HepG2 (cell line): ENCODE results near the gene METAP1. TPM values are rescaled to one million over a fixed set of nuclear protein-coding genes. Genes with fewer than 3 reads are reported as not detected.

ENCODE experiments used
- ATAC-seq: fragments of 200-7000 bp; cut with Tn5 transposase; 3 replicates; pipeline ENCODE4 v1.9.1; 2020; ENCODE audit warnings: mild to moderate bottlenecking, moderate library complexity
- BruUV-seq: library from RNA; stranded (reverse); fragments of 400-500 nt; replicated peaks from 2 replicates; lab custom pipeline; 2021; lab: Mats Ljungman, UMichigan
- CTCF ChIA-PET: fragments of 300-600 bp; formaldehyde crosslinking; extraction: SDS; loops from one replicate; lab custom pipeline; 2021; ENCODE audit warnings: low total read pairs, inconsistent platforms, low intra/inter-chr PET ratio; lab: Yijun Ruan, JAX
- POLR2A ChIA-PET: fragments of 350-600 bp; sonication (Branson Sonifier 250); formaldehyde crosslinking; loops from one replicate; lab custom pipeline; 2020; ENCODE audit warnings: antibody characterized with exemption, inconsistent platforms; lab: Yijun Ruan, JAX
- DNase-seq: peaks from one replicate; pipeline ENCODE4 v3.0.0-alpha.2; 2015; ENCODE audit warnings: low spot score
- FAIRE-seq: peaks from 3 replicates; lab custom pipeline; 2011; peaks lifted over from hg19 to GRCh38; lab: Jason Lieb, UNC
- H2AFZ ChIP-seq: one replicate; pipeline ENCODE4 v1.6.1; 2011; ENCODE audit warnings: low read length, inconsistent platforms
- H3K27ac ChIP-seq: fragments of 300-600 bp; 3 replicates; pipeline ENCODE4 v1.8.0; 2011; ENCODE audit warnings: mixed run types, mild to moderate bottlenecking, mixed read lengths, low read length, inconsistent platforms; ENCODE audit not compliant: insufficient read depth; ENCODE audit errors: extremely low read length
- H3K27me3 ChIP-seq, 2 experiments: fragments of 200-600 bp in 1 of 2; 2 replicates in 1 of 2; 3 replicates in 1 of 2; pipeline versions ENCODE4 v1.6.0 to v1.8.0; 2011; ENCODE audit warnings: low read length in 2 of 2, mild to moderate bottlenecking in 2 of 2, moderate library complexity in 2 of 2, inconsistent platforms in 1 of 2; ENCODE audit not compliant: insufficient read depth in 2 of 2, control insufficient read depth in 1 of 2
- H3K36me3 ChIP-seq, 2 experiments: fragments of 200-600 bp in 1 of 2; replicated peaks in 1 of 2; 2 replicates in 1 of 2; 3 replicates in 1 of 2; pipeline versions ENCODE4 v1.5.1 to v1.8.0; 2011; ENCODE audit warnings: low read length in 2 of 2, inconsistent platforms in 1 of 2; ENCODE audit not compliant: insufficient read depth in 2 of 2, control insufficient read depth in 1 of 2
- H3K4me1 ChIP-seq: 2 replicates; pipeline ENCODE4 v1.5.1; 2012; ENCODE audit warnings: low read length, inconsistent platforms; ENCODE audit not compliant: insufficient read depth
- H3K4me2 ChIP-seq: 2 replicates; pipeline ENCODE4 v1.6.0; 2011; ENCODE audit warnings: low read depth, low read length, inconsistent platforms
- H3K4me3 ChIP-seq, 3 experiments: fragments of 200-600 bp in 1 of 3; sonication (generic), shearing (Covaris generic) in 1 of 3; replicated peaks in 1 of 3; 2 replicates each; pipeline ENCODE4 v1.5.1; 2011 to 2016; ENCODE audit warnings: low read length in 3 of 3, inconsistent platforms in 2 of 3, low read depth in 2 of 3, mild to moderate bottlenecking in 2 of 3, control low read depth in 1 of 3, mixed read lengths in 1 of 3; ENCODE audit not compliant: insufficient read depth in 1 of 3
- H3K79me2 ChIP-seq: one replicate; pipeline ENCODE4 v1.6.1; 2011; ENCODE audit warnings: low read length, inconsistent platforms; ENCODE audit not compliant: insufficient read depth
- H3K9ac ChIP-seq: 2 replicates; pipeline ENCODE4 v1.6.0; 2011; ENCODE audit warnings: mild to moderate bottlenecking, low read depth, low read length, inconsistent platforms; ENCODE audit not compliant: insufficient read depth
- H3K9me3 ChIP-seq: 2 replicates; pipeline ENCODE4 v1.5.1; 2012; ENCODE audit warnings: mild to moderate bottlenecking, low read length
- H4K20me1 ChIP-seq: 2 replicates; pipeline ENCODE4 v1.6.0; 2011; ENCODE audit warnings: inconsistent platforms, mild to moderate bottlenecking, low read length, moderate library complexity; ENCODE audit not compliant: insufficient read depth
- GLMP ChIP-seq: sonication (generic); formaldehyde crosslinking; IDR thresholded peaks from 2 replicates; pipeline ENCODE4 v1.9.0; 2021; ENCODE audit warnings: missing genetic modification reagents, mild to moderate bottlenecking, borderline replicate concordance
- HIVEP1 ChIP-seq: sonication (generic); formaldehyde crosslinking; IDR thresholded peaks from 2 replicates; pipeline ENCODE4 v1.4.0; 2020; ENCODE audit warnings: mild to moderate bottlenecking, missing genetic modification reagents
- HMGA1 ChIP-seq: sonication (generic); formaldehyde crosslinking; conservative IDR thresholded peaks from 2 replicates; pipeline ENCODE4 v1.4.0; 2020; ENCODE audit warnings: missing genetic modification reagents
- HNRNPUL1 ChIP-seq: fragments of 200-400 bp; formaldehyde crosslinking; IDR thresholded peaks from 2 replicates; pipeline ENCODE4 v1.6.1; 2017; ENCODE audit warnings: low read depth, mild to moderate bottlenecking, low read length, moderate library complexity
- HOXA9 ChIP-seq: sonication (generic); formaldehyde crosslinking; IDR thresholded peaks from 2 replicates; pipeline ENCODE4 v1.8.1; 2022; ENCODE audit warnings: missing genetic modification reagents, mild to moderate bottlenecking, moderate library complexity, borderline replicate concordance
- MBD4 ChIP-seq: IDR thresholded peaks from 2 replicates; pipeline ENCODE4 v1.6.1; 2012; ENCODE audit warnings: low read length, inconsistent platforms, borderline replicate concordance
- MNT ChIP-seq: fragments of 450-650 bp; IDR thresholded peaks from 2 replicates; pipeline ENCODE4 v1.6.1; 2016
- REXO4 ChIP-seq: sonication (generic); formaldehyde crosslinking; IDR thresholded peaks from 2 replicates; pipeline ENCODE4 v1.8.0; 2022; ENCODE audit warnings: missing genetic modification reagents, mild to moderate bottlenecking, borderline replicate concordance
- SP1 ChIP-seq, 2 experiments: fragments of 450-650 bp in 1 of 2; sonication (generic) in 1 of 2; formaldehyde crosslinking in 1 of 2; IDR thresholded peaks; 2 replicates each; pipeline versions ENCODE4 v1.4.0 to v1.6.1; 2016 to 2020; ENCODE audit warnings: missing genetic modification reagents in 1 of 2
- STAT5B ChIP-seq: sonication (generic); formaldehyde crosslinking; IDR thresholded peaks from 2 replicates; pipeline ENCODE4 v1.4.0; 2020; ENCODE audit warnings: missing genetic modification reagents
- TMF1 ChIP-seq: sonication (generic); formaldehyde crosslinking; IDR thresholded peaks from 2 replicates; pipeline ENCODE4 v1.8.1; 2022; ENCODE audit warnings: low read depth, missing genetic modification reagents
- ZMAT3 ChIP-seq: sonication (generic); formaldehyde crosslinking; conservative IDR thresholded peaks from 2 replicates; pipeline ENCODE4 v1.7.0; 2021; ENCODE audit warnings: missing genetic modification reagents
- ZNF274 ChIP-seq: sonication (generic); formaldehyde crosslinking; IDR thresholded peaks from 2 replicates; pipeline ENCODE4 v1.5.1; 2020; ENCODE audit warnings: mild to moderate bottlenecking, missing genetic modification reagents
- ZNF430 ChIP-seq: sonication (generic); formaldehyde crosslinking; IDR thresholded peaks from 2 replicates; pipeline ENCODE4 v1.9.0; 2021; ENCODE audit warnings: mild to moderate bottlenecking, missing genetic modification reagents
- ZNF44 ChIP-seq: sonication (generic); formaldehyde crosslinking; IDR thresholded peaks from 2 replicates; pipeline ENCODE4 v1.5.1; 2020; ENCODE audit warnings: mild to moderate bottlenecking, missing genetic modification reagents
- ZNF615 ChIP-seq: sonication (generic); formaldehyde crosslinking; IDR thresholded peaks from 2 replicates; pipeline ENCODE4 v1.5.0; 2020; ENCODE audit warnings: mild to moderate bottlenecking, missing genetic modification reagents, borderline replicate concordance
- ZNF646 ChIP-seq: sonication (generic); formaldehyde crosslinking; IDR thresholded peaks from 2 replicates; pipeline ENCODE4 v1.9.0; 2021; ENCODE audit warnings: mild to moderate bottlenecking, missing genetic modification reagents
- WGBS: methylation state at CpG from one replicate; pipeline ENCODE4 v1.1.6; 2017; ENCODE audit warnings: low lambda C conversion rate; 5-methylcytosine and 5-hydroxymethylcytosine counted together
- in situ Hi-C: cut with HindIII; loops from 2 replicates; pipeline ENCODE4 v1.10.0; 2017; ENCODE audit warnings: low pct_unique_long_range_greater_than_20kb; ENCODE audit not compliant: extremely low pct_ligation_motif_present
- intact Hi-C: fragments of 100-400 bp; cut with micrococcal nuclease; formaldehyde crosslinking; loops from one replicate; pipeline ENCODE4 v1.10.0; 2022; ENCODE audit not compliant: unreplicated experiment
- polyA plus RNA-seq, 8 experiments: library from polyadenylated mRNA; depleted of rRNA in 3 of 8; stranded (reverse) in 7 of 8; unstranded in 1 of 8; fragments of >200 nt; fragmentation: Illumina TruSeq in 4 of 8; extraction: Trizol in 4 of 8; gene quantifications; 2 replicates each; pipeline versions ENCODE4 v1.2.1 to v1.2.3, GENCODE V29; 2011 to 2016; ENCODE audit warnings: low read depth in 4 of 8, missing spikeins in 1 of 8, mixed read lengths in 1 of 8; ENCODE audit not compliant: insufficient read depth in 1 of 8
- total RNA-seq, 5 experiments: library from RNA; depleted of rRNA; stranded (reverse); fragments of >200 nt; fragmentation: Illumina TruSeq; extraction: Trizol; gene quantifications; 2 replicates each; pipeline ENCODE4 v1.2.3, GENCODE V29; 2016; ENCODE audit warnings: low read depth in 1 of 5

Gene METAP1
- total and polyA plus RNA-seq, 2 of the 13 experiments (the other 11 are each of a cell fraction or from before 2014, with no cell fraction given): 44.9 to 53.5 TPM

- Histone ChIP-seq H3K27ac (no peak overlapping the region), H3K27me3 (no peaks in the 10 kb centered on the region; a peak in 1 of 5 replicates), H2AFZ (no peak overlapping the region), H3K36me3 (no peaks in the 10 kb centered on the region), H3K4me1 (no peaks in the 10 kb centered on the region), H4K20me1 (no peaks in the 10 kb centered on the region), H3K4me3 (no peak overlapping the region), H3K79me2 (no peaks in the 10 kb centered on the region), H3K9ac (no peak overlapping the region), H3K4me2 (no peak overlapping the region), H3K9me3 (no peaks in the 10 kb centered on the region)
- in situ Hi-C loops: no loop called here
- WGBS: 3% methylated on average over 1 of the region's 1 CpG
- CTCF ChIA-PET: no interaction called here
- FAIRE-seq: no peak
- TF ChIP-seq HOXA9 (CRISPR knock-in tag): no peak
- no peak for TF ChIP-seq STAT5B
- no peak for TF ChIP-seq MBD4
- TF ChIP-seq SP1 (IDR thresholded peaks at IDR 0.05): no peak
- TF ChIP-seq SP1 (CRISPR knock-in tag; IDR thresholded peaks at IDR 0.05): no peak
- no peak for TF ChIP-seq MNT
- no peak for TF ChIP-seq HNRNPUL1
- TF ChIP-seq ZMAT3: no peak
- no peak for TF ChIP-seq ZNF615 (CRISPR knock-in tag)
- no peak for TF ChIP-seq HIVEP1 (CRISPR knock-in tag)
- no peak for TF ChIP-seq HMGA1 (CRISPR knock-in tag)
- TF ChIP-seq REXO4 (CRISPR knock-in tag): no peak
- no peak for TF ChIP-seq ZNF44 (CRISPR knock-in tag)
- no peak for TF ChIP-seq ZNF274 (CRISPR knock-in tag)
- no peak for TF ChIP-seq TMF1 (CRISPR knock-in tag)
- TF ChIP-seq ZNF646 (CRISPR knock-in tag): no peak
- no peak for TF ChIP-seq GLMP
- no peak for TF ChIP-seq ZNF430 (CRISPR knock-in tag)
- intact Hi-C loops: no loop called here
- POLR2A ChIA-PET: no interaction called here
- ATAC-seq: no peak
- DNase-seq: no peak
- no TSS peak for BruUV-seq
These were observed 49.2 kb upstream of the METAP1 start for GRCh38 chr4:98946359-98946758.
